22Rv1 (cell line): ENCODE data around the gene L3MBTL4.
"Not testable (repeated sequence)": the region's sequence is repeated elsewhere in the genome, so short reads cannot be mapped to it uniquely, and the experiment has no call there.

Source experiments
- H3K27ac ChIP-seq: fragments of 450-650 bp; 2 replicates; pipeline ENCODE4 v1.5.1; 2017
- ZFX ChIP-seq: fragments of 450-650 bp; IDR thresholded peaks from 2 replicates; pipeline ENCODE4 v1.6.1; 2017; ENCODE audit warnings: antibody characterized with exemption, borderline replicate concordance
- TF ChIP-seq, protein P1 (sequence below): fragments of 450-650 bp; IDR thresholded peaks from 2 replicates; pipeline ENCODE4 v1.5.1; 2017; ENCODE audit warnings: mild to moderate bottlenecking

Gene L3MBTL4

DNA sequence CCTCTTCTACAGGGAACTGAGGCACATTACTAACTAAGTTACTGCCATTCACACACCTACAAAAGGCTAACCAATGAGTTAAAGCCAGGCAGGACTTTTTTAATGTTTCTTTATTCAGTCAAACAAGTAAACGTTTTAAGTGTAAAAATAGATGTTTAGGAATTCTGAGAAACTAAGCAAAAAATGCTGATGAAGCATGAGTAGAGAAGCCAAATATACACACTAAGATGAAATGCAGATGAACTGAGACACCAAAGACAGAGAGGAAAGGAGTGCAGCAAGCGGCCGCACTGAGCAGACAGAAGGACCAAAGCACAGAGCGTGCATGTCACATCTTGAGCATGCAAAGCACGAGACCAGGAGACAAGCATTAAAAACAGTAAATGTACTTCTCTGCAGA is 17.9 kb downstream of the L3MBTL4 start:
- TF ChIP-seq, protein P1, sequence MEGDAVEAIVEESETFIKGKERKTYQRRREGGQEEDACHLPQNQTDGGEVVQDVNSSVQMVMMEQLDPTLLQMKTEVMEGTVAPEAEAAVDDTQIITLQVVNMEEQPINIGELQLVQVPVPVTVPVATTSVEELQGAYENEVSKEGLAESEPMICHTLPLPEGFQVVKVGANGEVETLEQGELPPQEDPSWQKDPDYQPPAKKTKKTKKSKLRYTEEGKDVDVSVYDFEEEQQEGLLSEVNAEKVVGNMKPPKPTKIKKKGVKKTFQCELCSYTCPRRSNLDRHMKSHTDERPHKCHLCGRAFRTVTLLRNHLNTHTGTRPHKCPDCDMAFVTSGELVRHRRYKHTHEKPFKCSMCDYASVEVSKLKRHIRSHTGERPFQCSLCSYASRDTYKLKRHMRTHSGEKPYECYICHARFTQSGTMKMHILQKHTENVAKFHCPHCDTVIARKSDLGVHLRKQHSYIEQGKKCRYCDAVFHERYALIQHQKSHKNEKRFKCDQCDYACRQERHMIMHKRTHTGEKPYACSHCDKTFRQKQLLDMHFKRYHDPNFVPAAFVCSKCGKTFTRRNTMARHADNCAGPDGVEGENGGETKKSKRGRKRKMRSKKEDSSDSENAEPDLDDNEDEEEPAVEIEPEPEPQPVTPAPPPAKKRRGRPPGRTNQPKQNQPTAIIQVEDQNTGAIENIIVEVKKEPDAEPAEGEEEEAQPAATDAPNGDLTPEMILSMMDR: no peak
- TF ChIP-seq ZFX: no peak
- no peak overlapping the region for H3K27ac ChIP-seq

DNA sequence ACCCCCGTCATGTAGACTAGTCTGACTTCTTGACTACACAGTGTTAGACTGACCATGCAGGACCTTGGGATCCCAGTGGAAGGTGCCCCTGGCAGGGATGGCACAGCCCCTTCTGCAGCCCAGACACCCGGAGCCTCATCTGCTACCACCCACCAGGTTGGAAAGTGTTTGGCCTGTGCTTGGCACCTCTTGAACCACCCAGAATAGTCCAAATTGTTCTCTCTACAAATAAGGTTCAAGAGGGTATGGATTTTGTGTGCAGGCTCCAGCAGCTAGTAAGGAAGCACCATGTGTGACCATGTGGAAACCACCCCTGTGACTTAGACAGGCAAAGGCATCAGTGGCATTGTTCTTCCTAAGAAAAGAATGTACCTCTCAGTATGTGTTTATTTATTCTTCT is 18.4 kb downstream of the L3MBTL4 start:
- no peak overlapping the region for H3K27ac ChIP-seq
- TF ChIP-seq, protein P1: no peak
- TF ChIP-seq ZFX: no peak

DNA sequence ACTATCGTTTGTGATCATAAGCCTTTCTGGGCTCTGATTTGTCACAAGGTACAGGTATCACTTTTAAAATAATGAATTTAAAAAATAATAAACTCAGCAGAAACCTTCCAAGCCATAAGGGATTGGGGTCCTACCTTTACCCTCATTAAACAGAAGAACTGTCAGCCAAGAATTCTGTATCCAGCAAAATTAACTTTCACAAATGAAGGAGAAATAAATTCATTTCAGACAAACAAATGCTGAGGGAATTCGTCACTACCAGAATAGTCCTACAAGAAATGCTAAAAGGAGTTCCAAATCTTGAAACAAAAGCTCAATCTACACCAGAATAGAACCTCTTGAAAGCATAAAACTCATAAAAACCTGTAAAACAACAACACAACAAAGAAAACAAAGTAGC is 25.7 kb downstream of the L3MBTL4 start:
- H3K27ac ChIP-seq: no peak overlapping the region
- no peak for TF ChIP-seq ZFX
- TF ChIP-seq, protein P1: no peak

DNA sequence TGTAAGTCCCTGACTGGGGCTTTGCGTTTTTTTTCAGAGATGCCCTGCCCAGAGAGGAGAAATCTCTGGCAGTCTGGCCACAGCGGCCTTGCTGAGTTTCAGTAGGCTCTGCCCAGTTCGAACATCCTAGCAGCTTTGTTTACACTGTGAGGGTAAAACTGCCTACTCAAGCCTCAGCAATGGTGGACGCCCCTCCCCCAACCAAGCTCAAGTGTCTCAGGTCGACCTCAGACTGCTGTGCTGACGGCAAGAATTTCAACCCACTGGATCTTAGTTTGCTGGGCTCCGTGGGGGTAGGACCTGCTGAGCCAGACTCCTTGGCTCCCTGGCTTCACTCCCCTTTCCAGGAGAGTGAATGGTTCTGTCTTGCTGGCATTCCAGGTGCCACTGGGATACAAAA is 31.7 kb downstream of the L3MBTL4 start:
- TF ChIP-seq ZFX: no peak
- TF ChIP-seq, protein P1: no peak
- H3K27ac ChIP-seq: no peak overlapping the region

DNA sequence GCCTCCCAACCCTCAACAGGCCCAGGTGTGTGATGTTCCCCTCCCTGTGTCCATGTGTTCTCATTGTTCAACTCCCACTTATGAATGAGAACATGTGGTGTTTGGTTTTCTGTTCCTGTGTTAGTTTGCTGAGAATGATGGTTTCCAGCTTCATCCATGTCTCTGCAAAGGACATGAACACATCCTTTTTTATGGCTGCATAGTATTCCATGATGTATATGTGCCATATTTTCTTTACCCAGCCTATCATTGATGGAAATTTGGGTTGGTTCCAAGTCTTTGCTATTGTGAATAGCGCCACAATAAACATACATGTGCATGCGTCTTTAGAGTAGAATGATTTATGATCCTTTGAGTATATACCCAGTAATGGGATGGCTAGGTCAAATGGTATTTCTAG is 37.2 kb downstream of the L3MBTL4 start:
- not testable (repeated sequence) for H3K27ac ChIP-seq

DNA sequence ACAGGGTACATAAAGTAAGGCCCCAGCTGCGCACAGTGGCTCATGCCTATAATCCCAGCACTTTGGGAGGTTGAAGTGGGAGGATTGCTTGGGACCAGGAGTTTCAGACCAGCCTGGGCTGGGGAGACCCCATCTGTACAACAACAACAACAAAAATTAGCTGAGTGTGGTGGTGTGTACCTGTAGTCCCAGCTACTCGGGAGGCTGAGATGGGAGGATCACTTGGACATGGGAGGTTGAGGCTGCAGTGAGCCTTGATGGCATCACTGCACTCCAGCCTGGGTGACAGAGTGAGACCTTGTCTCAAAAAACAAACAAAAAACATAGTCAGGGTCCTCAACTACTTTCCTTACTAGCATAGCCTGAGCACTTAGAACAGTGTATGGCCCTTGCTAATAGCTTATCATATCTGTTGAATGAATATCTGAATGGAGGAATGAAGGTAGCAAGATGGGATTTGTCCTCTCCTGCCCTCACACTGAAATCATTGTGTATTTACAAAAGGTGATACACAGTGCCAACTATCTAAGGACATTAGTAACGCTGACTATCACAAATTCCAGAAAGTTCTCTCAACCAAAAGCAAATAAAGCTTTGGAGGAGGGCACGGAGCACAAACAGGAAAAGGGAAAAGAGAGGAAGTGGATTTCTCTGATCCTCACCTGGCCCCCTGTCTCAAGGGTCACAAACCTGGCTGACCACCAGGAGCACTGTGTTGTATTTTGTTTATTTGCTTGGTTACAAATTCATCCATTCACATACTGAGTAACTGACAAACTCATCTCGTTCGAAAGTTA is 38.1 kb downstream of the L3MBTL4 start:
- no peak overlapping the region for H3K27ac ChIP-seq
- TF ChIP-seq ZFX: no peak
- TF ChIP-seq, protein P1: no peak

DNA sequence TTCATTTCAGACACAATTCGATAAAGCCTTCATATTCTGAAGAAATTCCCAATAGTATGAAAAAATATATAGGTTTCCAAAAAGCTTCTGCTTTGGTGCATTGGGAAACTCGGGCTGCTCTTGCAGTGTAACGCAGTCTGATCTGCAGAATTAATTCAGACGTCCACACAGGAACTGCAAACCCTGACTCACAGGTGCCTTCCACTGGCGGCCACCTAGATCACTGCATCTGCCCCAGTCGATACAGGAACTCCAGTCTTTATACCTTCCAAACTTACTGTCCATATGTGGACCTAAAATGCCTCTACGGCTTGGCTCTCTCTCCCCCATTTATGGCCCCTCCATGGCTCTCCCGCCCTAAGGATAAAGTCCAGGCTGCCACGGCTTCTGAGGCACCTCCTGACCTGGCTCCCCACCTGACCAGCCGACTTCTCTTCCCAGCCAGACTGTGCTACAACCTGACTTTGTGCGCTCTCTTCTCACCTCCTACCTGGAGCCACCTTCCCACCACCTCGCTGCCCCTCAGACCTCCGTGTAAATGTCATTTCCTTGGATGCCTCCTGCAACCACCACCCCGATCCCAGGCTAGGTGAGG is 39.7 kb downstream of the L3MBTL4 start:
- TF ChIP-seq ZFX: no peak
- TF ChIP-seq, protein P1: no peak
- no peak overlapping the region for H3K27ac ChIP-seq
